ENCODE data around the gene SPACA4. TPM values are rescaled to one million over a fixed set of nuclear protein-coding genes. Genes with fewer than 3 reads are reported as not detected.

Gene SPACA4
- total and polyA plus RNA-seq, 9 of the 15 experiments (the other 6 are each of a cell fraction or from before 2014, with no cell fraction given) = not detected

GRCh38 chr19:48569814-48570213 is 36.7 kb upstream of the SPACA4 start:
- H3K4me2 ChIP-seq (ENCODE audit: insufficient read depth, low read length) = no peak overlapping the region
- no peak for FAIRE-seq
- H3K27ac ChIP-seq (ENCODE audit: extremely low read depth, low read depth, low read length) = no peak overlapping the region
- no TSS peak for BruUV-seq (replicated peaks)
- H3K9ac ChIP-seq (ENCODE audit: insufficient read depth in 1 of 2, low read depth in 2 of 2, low read length in 2 of 2) = no peak overlapping the region; a peak in 1 of 4 replicates
- H3K4me3 ChIP-seq = no peak overlapping the region
- peaks cover 16 to 20% of the 10 kb centered on the region in 2 experiments; a peak in 4 of 5 replicates for H3K4me1 ChIP-seq (replicated peaks in 1 of 2; ENCODE audit: control insufficient read depth in 2 of 2, insufficient read depth in 2 of 2, low read length in 2 of 2)
- CTCF ChIA-PET (ENCODE audit: low intra/inter-chr PET ratio) = no interaction called here
- no peak for ATAC-seq
- peak; percentile 64; the same call in 1 of the 2 replicates for TF ChIP-seq HDAC2 (IDR thresholded peaks at IDR 0.05)
- peak; percentile 92 to 93 for TF ChIP-seq KDM1A (IDR thresholded peaks at IDR 0.05)
- TF ChIP-seq ZNF174 (CRISPR knock-in tag; IDR thresholded peaks at IDR 0.05) = no peak
- TF ChIP-seq RCOR1 (IDR thresholded peaks at IDR 0.05; ENCODE audit: borderline replicate concordance in 1 of 2, low read depth in 2 of 2, low read length in 2 of 2) = peak in 1 of 2 experiments; percentile 93; a peak in 3 of 4 replicates
- peak in 1 of 2 experiments; percentile 78; a peak in 1 of 4 replicates for TF ChIP-seq HDAC1 (IDR thresholded peaks at IDR 0.05)
- no peaks in the 10 kb centered on the region for H3K9me3 ChIP-seq (replicated peaks; ENCODE audit: control insufficient read depth, insufficient read depth, low read depth, low read length)
- no peak overlapping the region for H2AFZ ChIP-seq (ENCODE audit: low read depth, low read length)
- H4K20me1 ChIP-seq (replicated peaks; ENCODE audit: control insufficient read depth, insufficient read depth, low read length) = no peaks in the 10 kb centered on the region
- 41% methylated on average over 11 of the region's 11 CpGs for WGBS (ENCODE audit: insufficient coverage, low coverage, missing lambda C conversion rate)
- no peaks in the 10 kb centered on the region for H3K79me2 ChIP-seq (ENCODE audit: control insufficient read depth, insufficient read depth, low read length)
- H3K9me1 ChIP-seq (ENCODE audit: control insufficient read depth, insufficient read depth, low read length) = no peaks in the 10 kb centered on the region
- H3K36me3 ChIP-seq (ENCODE audit: control insufficient read depth, insufficient read depth, low read length) = no peaks in the 10 kb centered on the region
- intact Hi-C loops (cut with micrococcal nuclease) (no loop called here), in situ Hi-C loops (cut with MboI) (no loop called here)
- no peak for DNase-seq (ENCODE audit: extremely low read depth in 1 of 4, low spot score in 3 of 4)
- H3K27me3 ChIP-seq (ENCODE audit: control insufficient read depth in 2 of 2, insufficient read depth in 2 of 2, low read length in 2 of 2) = no peaks in the 10 kb centered on the region
- POLR2A ChIA-PET = no interaction called here

DNA sequence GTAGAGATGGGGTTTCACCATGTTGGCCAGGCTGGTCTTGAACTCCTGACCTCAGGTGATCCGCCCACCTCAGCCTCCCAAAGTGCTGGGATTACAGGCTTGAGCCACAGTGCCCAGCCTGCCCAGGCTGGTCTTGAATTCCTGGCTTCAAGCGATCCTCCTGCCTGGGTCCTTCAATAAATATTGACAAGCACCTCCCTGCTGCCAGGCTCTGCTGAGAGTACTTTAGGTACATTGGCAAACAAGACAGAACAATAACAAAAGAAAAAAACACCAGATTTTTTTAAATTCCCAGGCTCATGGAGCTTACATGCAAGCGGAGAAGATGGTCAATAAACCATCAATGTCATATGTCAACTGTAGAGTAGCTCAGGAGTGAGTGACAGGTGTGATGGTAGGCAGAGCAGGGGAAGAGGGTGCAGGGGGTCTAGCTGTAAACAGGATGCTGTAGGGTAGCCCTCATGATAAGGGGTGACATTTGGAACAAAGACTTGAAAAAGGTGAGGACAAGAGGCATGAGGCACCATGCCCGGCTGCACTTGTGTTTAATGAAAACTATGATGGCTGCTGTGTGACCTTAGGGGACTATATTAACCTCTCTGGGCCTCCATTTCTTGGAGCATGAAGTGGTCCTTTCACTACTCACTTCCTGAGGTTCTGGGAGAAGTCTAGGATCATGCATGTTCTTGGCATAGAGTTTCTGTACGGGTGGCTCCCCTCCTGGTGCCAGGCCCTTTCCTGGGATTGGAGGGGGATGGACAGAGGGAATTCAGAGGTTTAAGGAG is 35.0 kb upstream of the SPACA4 start:
- in situ Hi-C loops (cut with MboI) = no loop called here
- ChIA-PET CTCF (ENCODE audit: low intra/inter-chr PET ratio) (no interaction called here), POLR2A (no interaction called here)
- intact Hi-C loops (cut with micrococcal nuclease) = no loop called here
- Histone ChIP-seq H2AFZ (ENCODE audit: low read depth, low read length) (no peak overlapping the region), H3K9me1 (ENCODE audit: control insufficient read depth, insufficient read depth, low read length) (no peaks in the 10 kb centered on the region), H3K9me3 (replicated peaks; ENCODE audit: control insufficient read depth, insufficient read depth, low read depth, low read length) (no peaks in the 10 kb centered on the region), H3K4me1 (replicated peaks in 1 of 2; ENCODE audit: control insufficient read depth in 2 of 2, insufficient read depth in 2 of 2, low read length in 2 of 2) (peaks cover 16 to 17% of the 10 kb centered on the region in 2 experiments; a peak in 4 of 5 replicates), H4K20me1 (replicated peaks; ENCODE audit: control insufficient read depth, insufficient read depth, low read length) (no peaks in the 10 kb centered on the region), H3K79me2 (ENCODE audit: control insufficient read depth, insufficient read depth, low read length) (no peaks in the 10 kb centered on the region), H3K4me3 (no peak overlapping the region), H3K4me2 (ENCODE audit: insufficient read depth, low read length) (no peak overlapping the region), H3K27ac (ENCODE audit: extremely low read depth, low read depth, low read length) (no peak overlapping the region), H3K27me3 (ENCODE audit: control insufficient read depth in 2 of 2, insufficient read depth in 2 of 2, low read length in 2 of 2) (no peaks in the 10 kb centered on the region), H3K9ac (ENCODE audit: insufficient read depth in 1 of 2, low read depth in 2 of 2, low read length in 2 of 2) (no peak overlapping the region), H3K36me3 (ENCODE audit: control insufficient read depth, insufficient read depth, low read length) (no peaks in the 10 kb centered on the region)
- WGBS (ENCODE audit: insufficient coverage, low coverage, missing lambda C conversion rate) = 25% methylated on average over 5 of the region's 5 CpGs
- FAIRE-seq (no peak), DNase-seq (ENCODE audit: extremely low read depth in 1 of 4, low spot score in 3 of 4) (no peak), ATAC-seq (no peak)
- no TSS peak for BruUV-seq (replicated peaks)
- TF ChIP-seq ADNP (tag; IDR thresholded peaks at IDR 0.05) (peak; percentile 72), KDM1A (IDR thresholded peaks at IDR 0.05) (peak; percentile 66 to 85), ZNF583 (CRISPR knock-in tag; IDR thresholded peaks at IDR 0.05) (no peak), SRSF3 (IDR thresholded peaks at IDR 0.05; ENCODE audit: insufficient read depth, low read length) (no peak), SMARCB1 (IDR thresholded peaks at IDR 0.05; ENCODE audit: insufficient read length, low read depth) (no peak), RCOR1 (IDR thresholded peaks at IDR 0.05; ENCODE audit: borderline replicate concordance in 1 of 2, low read depth in 2 of 2, low read length in 2 of 2) (peak in 1 of 2 experiments; percentile 58; a peak in 2 of 4 replicates), CBX2 (IDR thresholded peaks at IDR 0.05; ENCODE audit: insufficient read depth, low read length, poor library complexity, severe bottlenecking) (no peak), PTBP1 (IDR thresholded peaks at IDR 0.05; ENCODE audit: low read depth, low read length) (peak; percentile 90), XRCC3 (IDR thresholded peaks at IDR 0.05) (no peak), RBM17 (IDR thresholded peaks at IDR 0.05; ENCODE audit: borderline replicate concordance, low read depth, low read length) (no peak), U2AF2 (optimal IDR thresholded peaks at IDR 0.05; ENCODE audit: low read depth, low read length) (no peak)
- TF ChIP-seq, protein P1, sequence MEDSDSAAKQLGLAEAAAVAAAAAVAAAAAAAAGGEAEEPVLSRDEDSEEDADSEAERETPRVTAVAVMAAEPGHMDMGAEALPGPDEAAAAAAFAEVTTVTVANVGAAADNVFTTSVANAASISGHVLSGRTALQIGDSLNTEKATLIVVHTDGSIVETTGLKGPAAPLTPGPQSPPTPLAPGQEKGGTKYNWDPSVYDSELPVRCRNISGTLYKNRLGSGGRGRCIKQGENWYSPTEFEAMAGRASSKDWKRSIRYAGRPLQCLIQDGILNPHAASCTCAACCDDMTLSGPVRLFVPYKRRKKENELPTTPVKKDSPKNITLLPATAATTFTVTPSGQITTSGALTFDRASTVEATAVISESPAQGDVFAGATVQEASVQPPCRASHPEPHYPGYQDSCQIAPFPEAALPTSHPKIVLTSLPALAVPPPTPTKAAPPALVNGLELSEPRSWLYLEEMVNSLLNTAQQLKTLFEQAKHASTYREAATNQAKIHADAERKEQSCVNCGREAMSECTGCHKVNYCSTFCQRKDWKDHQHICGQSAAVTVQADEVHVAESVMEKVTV (CRISPR knock-in tag; IDR thresholded peaks at IDR 0.05) = no peak
